ENCODE measurements around the gene BUD23. TPM values are rescaled to one million over a fixed set of nuclear protein-coding genes. Genes with fewer than 3 reads are reported as not detected.

Gene BUD23
- total and polyA plus RNA-seq, 9 of the 15 experiments (the other 6 are each of a cell fraction or from before 2014, with no cell fraction given) = 79.5 to 270 (median 150) TPM

DNA sequence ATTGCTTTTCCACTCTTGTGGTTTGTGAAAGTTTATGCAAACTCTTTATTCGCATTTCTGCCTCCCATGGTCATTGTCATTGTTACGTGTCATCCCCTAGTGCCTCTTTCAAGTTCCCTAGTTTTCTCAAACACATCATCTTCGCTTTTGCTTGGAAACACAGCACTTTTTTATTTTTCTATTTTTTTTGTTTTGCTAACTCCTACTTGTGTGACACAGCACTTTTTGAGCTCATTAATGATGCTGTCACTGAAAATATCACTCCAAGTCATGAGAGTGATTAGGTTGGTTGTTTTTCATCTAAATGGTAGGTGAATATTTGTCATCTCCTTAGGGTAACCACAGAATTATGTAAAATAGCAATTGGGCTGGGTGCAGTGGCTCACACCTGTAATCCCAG, 44.6 kb downstream of the BUD23 start (continued):
- TF ChIP-seq, protein P1, sequence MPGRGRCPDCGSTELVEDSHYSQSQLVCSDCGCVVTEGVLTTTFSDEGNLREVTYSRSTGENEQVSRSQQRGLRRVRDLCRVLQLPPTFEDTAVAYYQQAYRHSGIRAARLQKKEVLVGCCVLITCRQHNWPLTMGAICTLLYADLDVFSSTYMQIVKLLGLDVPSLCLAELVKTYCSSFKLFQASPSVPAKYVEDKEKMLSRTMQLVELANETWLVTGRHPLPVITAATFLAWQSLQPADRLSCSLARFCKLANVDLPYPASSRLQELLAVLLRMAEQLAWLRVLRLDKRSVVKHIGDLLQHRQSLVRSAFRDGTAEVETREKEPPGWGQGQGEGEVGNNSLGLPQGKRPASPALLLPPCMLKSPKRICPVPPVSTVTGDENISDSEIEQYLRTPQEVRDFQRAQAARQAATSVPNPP (IDR thresholded peaks at IDR 0.05; ENCODE audit: borderline replicate concordance, insufficient read depth, insufficient read length) = no peak
- no peak for TF ChIP-seq GABPA (tag; conservative IDR thresholded peaks at IDR 0.05; ENCODE audit: low read depth)
- TF ChIP-seq PRPF4 (IDR thresholded peaks at IDR 0.05; ENCODE audit: insufficient read depth, low read depth, low read length, poor library complexity, severe bottlenecking) = no peak
- TF ChIP-seq ZNF778 (CRISPR knock-in tag; IDR thresholded peaks at IDR 0.05) = no peak
- no peak for TF ChIP-seq TFAM (CRISPR knock-in tag; conservative IDR thresholded peaks at IDR 0.05)
- no peak for TF ChIP-seq ZBTB7A (IDR thresholded peaks at IDR 0.05; ENCODE audit: borderline replicate concordance, control insufficient read depth, low read depth, low read length)
- no peak for TF ChIP-seq CREM (IDR thresholded peaks at IDR 0.05; ENCODE audit: low read depth)
- TF ChIP-seq, protein P2, sequence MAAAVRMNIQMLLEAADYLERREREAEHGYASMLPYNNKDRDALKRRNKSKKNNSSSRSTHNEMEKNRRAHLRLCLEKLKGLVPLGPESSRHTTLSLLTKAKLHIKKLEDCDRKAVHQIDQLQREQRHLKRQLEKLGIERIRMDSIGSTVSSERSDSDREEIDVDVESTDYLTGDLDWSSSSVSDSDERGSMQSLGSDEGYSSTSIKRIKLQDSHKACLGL (CRISPR knock-in tag; IDR thresholded peaks at IDR 0.05; ENCODE audit: borderline replicate concordance, poor library complexity, severe bottlenecking) = no peak
- TF ChIP-seq ZNF668 (CRISPR knock-in tag; IDR thresholded peaks at IDR 0.05) = no peak
- TF ChIP-seq, protein P3, sequence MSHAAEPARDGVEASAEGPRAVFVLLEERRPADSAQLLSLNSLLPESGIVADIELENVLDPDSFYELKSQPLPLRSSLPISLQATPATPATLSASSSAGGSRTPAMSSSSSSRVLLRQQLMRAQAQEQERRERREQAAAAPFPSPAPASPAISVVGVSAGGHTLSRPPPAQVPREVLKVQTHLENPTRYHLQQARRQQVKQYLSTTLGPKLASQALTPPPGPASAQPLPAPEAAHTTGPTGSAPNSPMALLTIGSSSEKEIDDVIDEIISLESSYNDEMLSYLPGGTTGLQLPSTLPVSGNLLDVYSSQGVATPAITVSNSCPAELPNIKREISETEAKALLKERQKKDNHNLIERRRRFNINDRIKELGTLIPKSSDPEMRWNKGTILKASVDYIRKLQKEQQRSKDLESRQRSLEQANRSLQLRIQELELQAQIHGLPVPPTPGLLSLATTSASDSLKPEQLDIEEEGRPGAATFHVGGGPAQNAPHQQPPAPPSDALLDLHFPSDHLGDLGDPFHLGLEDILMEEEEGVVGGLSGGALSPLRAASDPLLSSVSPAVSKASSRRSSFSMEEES (CRISPR knock-in tag; IDR thresholded peaks at IDR 0.05) = no peak
- TF ChIP-seq, protein P4, sequence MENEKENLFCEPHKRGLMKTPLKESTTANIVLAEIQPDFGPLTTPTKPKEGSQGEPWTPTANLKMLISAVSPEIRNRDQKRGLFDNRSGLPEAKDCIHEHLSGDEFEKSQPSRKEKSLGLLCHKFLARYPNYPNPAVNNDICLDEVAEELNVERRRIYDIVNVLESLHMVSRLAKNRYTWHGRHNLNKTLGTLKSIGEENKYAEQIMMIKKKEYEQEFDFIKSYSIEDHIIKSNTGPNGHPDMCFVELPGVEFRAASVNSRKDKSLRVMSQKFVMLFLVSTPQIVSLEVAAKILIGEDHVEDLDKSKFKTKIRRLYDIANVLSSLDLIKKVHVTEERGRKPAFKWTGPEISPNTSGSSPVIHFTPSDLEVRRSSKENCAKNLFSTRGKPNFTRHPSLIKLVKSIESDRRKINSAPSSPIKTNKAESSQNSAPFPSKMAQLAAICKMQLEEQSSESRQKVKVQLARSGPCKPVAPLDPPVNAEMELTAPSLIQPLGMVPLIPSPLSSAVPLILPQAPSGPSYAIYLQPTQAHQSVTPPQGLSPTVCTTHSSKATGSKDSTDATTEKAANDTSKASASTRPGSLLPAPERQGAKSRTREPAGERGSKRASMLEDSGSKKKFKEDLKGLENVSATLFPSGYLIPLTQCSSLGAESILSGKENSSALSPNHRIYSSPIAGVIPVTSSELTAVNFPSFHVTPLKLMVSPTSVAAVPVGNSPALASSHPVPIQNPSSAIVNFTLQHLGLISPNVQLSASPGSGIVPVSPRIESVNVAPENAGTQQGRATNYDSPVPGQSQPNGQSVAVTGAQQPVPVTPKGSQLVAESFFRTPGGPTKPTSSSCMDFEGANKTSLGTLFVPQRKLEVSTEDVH (IDR thresholded peaks at IDR 0.05; ENCODE audit: low read depth, partially characterized antibody) = no peak
- no peak for TF ChIP-seq ELF4 (CRISPR knock-in tag; IDR thresholded peaks at IDR 0.05)
- 0 out of 2 replicates have a peak, but pooled peaks have one; percentile 28 for TF ChIP-seq ADNP (tag; IDR thresholded peaks at IDR 0.05)
- TF ChIP-seq, protein P5, sequence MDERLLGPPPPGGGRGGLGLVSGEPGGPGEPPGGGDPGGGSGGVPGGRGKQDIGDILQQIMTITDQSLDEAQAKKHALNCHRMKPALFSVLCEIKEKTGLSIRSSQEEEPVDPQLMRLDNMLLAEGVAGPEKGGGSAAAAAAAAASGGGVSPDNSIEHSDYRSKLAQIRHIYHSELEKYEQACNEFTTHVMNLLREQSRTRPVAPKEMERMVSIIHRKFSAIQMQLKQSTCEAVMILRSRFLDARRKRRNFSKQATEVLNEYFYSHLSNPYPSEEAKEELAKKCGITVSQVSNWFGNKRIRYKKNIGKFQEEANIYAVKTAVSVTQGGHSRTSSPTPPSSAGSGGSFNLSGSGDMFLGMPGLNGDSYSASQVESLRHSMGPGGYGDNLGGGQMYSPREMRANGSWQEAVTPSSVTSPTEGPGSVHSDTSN (CRISPR knock-in tag; IDR thresholded peaks at IDR 0.05; ENCODE audit: low read depth) = no peak
- TF ChIP-seq, protein P5 (tag; conservative IDR thresholded peaks at IDR 0.05; ENCODE audit: low read depth) = peak; percentile 84
- TF ChIP-seq C11orf30 (IDR thresholded peaks at IDR 0.05; ENCODE audit: low read depth) = peak; percentile 94
- no peak for TF ChIP-seq KDM4B (IDR thresholded peaks at IDR 0.05; ENCODE audit: borderline replicate concordance in 2 of 2, low read depth in 1 of 2)
- TF ChIP-seq ZNF436 (CRISPR knock-in tag; IDR thresholded peaks at IDR 0.05) = no peak
- TF ChIP-seq XRCC5 (IDR thresholded peaks at IDR 0.05; ENCODE audit: low read depth, low read length) = no peak
